NCI-H2107 treated with DMSO at 0.1 percent for 48 hours (cell line): Measurements from ENCODE around the gene LILRB2.
"Not testable (repeated sequence)": the region's sequence is repeated elsewhere in the genome, so short reads cannot be mapped to it uniquely, and the experiment has no call there.

Experiments
- DNase-seq: peaks from one replicate; lab custom pipeline; 2025; ENCODE audit not compliant: unreplicated experiment; lab: John Stamatoyannopoulos, UW

The LILRB2 gene

GRCh38 chr19:54275951-54276350, 5.0 kb downstream of the LILRB2 start:
- DNase-seq = no peak

GRCh38 chr19:54274516-54274915, 6.4 kb downstream of the LILRB2 start:
- not testable (repeated sequence) for DNase-seq

- no peak for DNase-seq
These were observed 7.1 kb downstream of the LILRB2 start for GRCh38 chr19:54273821-54274220.

GRCh38 chr19:54272181-54272580, 8.7 kb downstream of the LILRB2 start:
- not testable (repeated sequence) for DNase-seq

- DNase-seq = not testable (repeated sequence)
These were observed 9.3 kb downstream of the LILRB2 start for GRCh38 chr19:54271587-54271986.

- DNase-seq = no peak
These were observed 9.8 kb downstream of the LILRB2 start for GRCh38 chr19:54271106-54271505.

GRCh38 chr19:54268936-54269335, 12.0 kb downstream of the LILRB2 start:
- DNase-seq = no peak

- no peak for DNase-seq
These were observed 14.8 kb downstream of the LILRB2 start for GRCh38 chr19:54266133-54266532.

GRCh38 chr19:54262470-54262869, 18.4 kb downstream of the LILRB2 start:
- DNase-seq = no peak

GRCh38 chr19:54262066-54262465, 18.8 kb downstream of the LILRB2 start:
- DNase-seq = no peak

- no peak for DNase-seq
These were observed 23.8 kb downstream of the LILRB2 start, which contains the start of gene LILRB5 for GRCh38 chr19:54257116-54257480. Gene LILRB5, minus strand, starts transcription at chr19:54257273. Its CDS starts 80 bp downstream, at chr19:54257193.

- no peak for DNase-seq
These were observed 24.4 kb downstream of the LILRB2 start for GRCh38 chr19:54256250-54257115.

GRCh38 chr19:54255105-54255775, 25.7 kb downstream of the LILRB2 start:
- no peak for DNase-seq

- no peak for DNase-seq
These were observed 26.6 kb downstream of the LILRB2 start for GRCh38 chr19:54254195-54254906.

GRCh38 chr19:54253331-54254194, 27.3 kb downstream of the LILRB2 start:
- DNase-seq = no peak

- DNase-seq = no peak
These were observed 28.1 kb downstream of the LILRB2 start for GRCh38 chr19:54252845-54253244.

- DNase-seq = no peak
These were observed 28.7 kb downstream of the LILRB2 start for GRCh38 chr19:54252243-54252642.

GRCh38 chr19:54248016-54248601, 32.8 kb downstream of the LILRB2 start:
- no peak for DNase-seq

- no peak for DNase-seq
These were observed 33.6 kb downstream of the LILRB2 start for GRCh38 chr19:54247106-54247930.
